ENCODE results near the gene SFXN3. TPM values are rescaled to one million over a fixed set of nuclear protein-coding genes. Genes with fewer than 3 reads are reported as not detected.
"Not testable (repeated sequence)": the region's sequence is repeated elsewhere in the genome, so short reads cannot be mapped to it uniquely, and the experiment has no call there.

Gene SFXN3
- total and polyA plus RNA-seq, 5 experiments from 2014 or later, result 9.9 to 66.9 (median 11.5) TPM

GRCh38 chr10:101032637-101033224 is 1.7 kb downstream of the SFXN3 start:
- DNase-seq (peak in 2 of 10 donors; percentile 18 to 20), ATAC-seq (peak in 1 of 2 donors; percentile 24)
- Mint-ChIP-seq H3K4me1 (peaks cover 15 to 26% (median 19%) of the 10 kb centered on the region in 4 donors), H3K4me3 (peak overlapping the region; percentile 86 to 99 (median 93)), H3K27ac (peak overlapping the region; percentile 81 to 99 (median 97)), H3K27me3 (peaks cover 0 to 2% (median 0%) of the 10 kb centered on the region in 5 donors), H3K36me3 (peaks cover 0 to 23% (median 4%) of the 10 kb centered on the region in 3 donors), H3K9me3 (no peaks in the 10 kb centered on the region)
- POLR2A ChIA-PET, result interaction anchor here (0.7 to 3.2 kb wide), 10 partner anchors 9 to 1400 kb away, joined by 3 to 34 read pairs (median 6); partner anchors contain the start of genes LZTS2 and SLF2

GRCh38 chr10:101033276-101033675 is 2.2 kb downstream of the SFXN3 start:
- Mint-ChIP-seq H3K27me3 (peaks cover 0 to 2% (median 0%) of the 10 kb centered on the region in 5 donors), H3K36me3 (peaks cover 0 to 29% (median 4%) of the 10 kb centered on the region in 3 donors), H3K4me3 (peak overlapping the region in 9 of 10 donors; percentile 13 to 99 (median 89)), H3K27ac (peak overlapping the region in 7 of 10 donors; percentile 35 to 98 (median 97)), H3K4me1 (peaks cover 15 to 26% (median 19%) of the 10 kb centered on the region in 4 donors), H3K9me3 (no peaks in the 10 kb centered on the region)
- DNase-seq, result no peak
- POLR2A ChIA-PET, result no interaction called here
- ATAC-seq, result no peak

- POLR2A ChIA-PET, result interaction anchor here (0.8 to 1.3 kb wide), 2 partner anchors 8 to 27 kb away, joined by 3 to 4 read pairs; partner anchors contain the start of gene KAZALD1
Measured at GRCh38 chr10:101034404-101034803, 3.4 kb downstream of the SFXN3 start.

GRCh38 chr10:101035314-101035713 is 4.3 kb downstream of the SFXN3 start:
- DNase-seq (no peak), ATAC-seq (no peak)
- POLR2A ChIA-PET, result interaction anchor here (1.3 kb wide), 1 partner anchor 26 kb away, joined by 3 read pairs; the partner anchor contains the start of gene KAZALD1
- H3K36me3 Mint-ChIP-seq, result peaks cover 0 to 38% (median 4%) of the 10 kb centered on the region in 3 donors
- H3K4me3 Mint-ChIP-seq, result no peak overlapping the region
- peak overlapping the region in 1 of 10 donors; percentile 62 for H3K27ac Mint-ChIP-seq
- no peaks in the 10 kb centered on the region for H3K9me3 Mint-ChIP-seq
- peaks cover 15 to 25% (median 18%) of the 10 kb centered on the region in 4 donors for H3K4me1 Mint-ChIP-seq
- no peaks in the 10 kb centered on the region for H3K27me3 Mint-ChIP-seq

More at GRCh38 chr10:101034404-101034803, 3.4 kb downstream of the SFXN3 start:
- H3K27me3 Mint-ChIP-seq, H3K9me3 Mint-ChIP-seq, H3K4me3 Mint-ChIP-seq, H3K27ac Mint-ChIP-seq, ATAC-seq, DNase-seq: not testable (repeated sequence)
- H3K4me1 Mint-ChIP-seq, result peaks cover 15 to 26% (median 18%) of the 10 kb centered on the region in 4 donors
- H3K36me3 Mint-ChIP-seq, result peaks cover 0 to 35% (median 4%) of the 10 kb centered on the region in 3 donors

- Mint-ChIP-seq H3K36me3 (peaks cover 0 to 38% (median 4%) of the 10 kb centered on the region in 3 donors), H3K9me3 (no peaks in the 10 kb centered on the region), H3K27ac (peak overlapping the region in 1 of 10 donors; percentile 51), H3K4me1 (peaks cover 14 to 20% (median 17%) of the 10 kb centered on the region in 4 donors), H3K27me3 (no peaks in the 10 kb centered on the region), H3K4me3 (no peak overlapping the region)
- ATAC-seq, result no peak
- DNase-seq, result no peak
- POLR2A ChIA-PET, result no interaction called here
Measured at GRCh38 chr10:101035916-101036702, 5.1 kb downstream of the SFXN3 start.

- H3K4me1 Mint-ChIP-seq, result peaks cover 9 to 23% (median 19%) of the 10 kb centered on the region in 4 donors
- POLR2A ChIA-PET, result no interaction called here
Measured at GRCh38 chr10:101036726-101037125, 5.7 kb downstream of the SFXN3 start.

GRCh38 chr10:101038484-101038883 is 7.5 kb downstream of the SFXN3 start:
- Mint-ChIP-seq H3K36me3 (peaks cover 0 to 38% (median 4%) of the 10 kb centered on the region in 3 donors), H3K27ac (no peak overlapping the region), H3K4me3 (peak overlapping the region in 1 of 10 donors; percentile 15), H3K27me3 (no peaks in the 10 kb centered on the region), H3K4me1 (peaks cover 15 to 30% (median 24%) of the 10 kb centered on the region in 4 donors), H3K9me3 (no peaks in the 10 kb centered on the region)
- ATAC-seq, result no peak
- POLR2A ChIA-PET, result interaction anchor here (1.7 kb wide), 1 partner anchor 7 kb away, joined by 6 read pairs; the partner anchor contains the start of genes PDZD7 and SFXN3
- DNase-seq, result no peak

More at GRCh38 chr10:101036726-101037125, 5.7 kb downstream of the SFXN3 start:
- H3K27ac Mint-ChIP-seq, result no peak overlapping the region
- DNase-seq (no peak), ATAC-seq (no peak)
- peaks cover 0 to 38% (median 4%) of the 10 kb centered on the region in 3 donors for H3K36me3 Mint-ChIP-seq
- H3K27me3 Mint-ChIP-seq, result no peaks in the 10 kb centered on the region
- no peak overlapping the region for H3K4me3 Mint-ChIP-seq
- no peaks in the 10 kb centered on the region for H3K9me3 Mint-ChIP-seq

GRCh38 chr10:101040061-101040460 is 9.0 kb downstream of the SFXN3 start:
- Mint-ChIP-seq H3K27me3 (peaks cover 0 to 4% (median 0%) of the 10 kb centered on the region in 5 donors), H3K9me3 (no peaks in the 10 kb centered on the region), H3K4me3 (no peak overlapping the region), H3K27ac (peak overlapping the region in 1 of 10 donors; percentile 41), H3K36me3 (peaks cover 0 to 38% (median 4%) of the 10 kb centered on the region in 3 donors), H3K4me1 (peaks cover 17 to 28% (median 25%) of the 10 kb centered on the region in 4 donors)
- ATAC-seq, result no peak
- no peak for DNase-seq
- POLR2A ChIA-PET, result interaction anchor here (0.6 to 1.7 kb wide), 2 partner anchors 9 to 83 kb away, joined by 5 to 6 read pairs; partner anchors contain the start of genes PDZD7 and SFXN3

- POLR2A ChIA-PET, result interaction anchor here (0.6 to 3.3 kb wide), 9 partner anchors 9 to 714 kb away, joined by 3 to 38 read pairs (median 6); partner anchors contain the start of genes KAZALD1, PDZD7 and SFXN3
- Mint-ChIP-seq H3K9me3 (no peaks in the 10 kb centered on the region), H3K27me3 (peaks cover 0 to 4% (median under 1%) of the 10 kb centered on the region in 5 donors), H3K36me3 (peaks cover 0 to 31% (median 4%) of the 10 kb centered on the region in 3 donors), H3K4me3 (no peak overlapping the region), H3K27ac (peak overlapping the region in 5 of 10 donors; percentile 3 to 86 (median 16)), H3K4me1 (peaks cover 17 to 28% (median 25%) of the 10 kb centered on the region in 4 donors)
- ATAC-seq, result no peak
- DNase-seq, result no peak
Measured at GRCh38 chr10:101040851-101041250, 9.8 kb downstream of the SFXN3 start.

- ATAC-seq, result peak; percentile 87 to 94
- Mint-ChIP-seq H3K27me3 (peaks cover 1 to 6% (median 4%) of the 10 kb centered on the region in 5 donors), H3K4me1 (peaks cover 17 to 28% (median 25%) of the 10 kb centered on the region in 4 donors), H3K4me3 (peak overlapping the region in 6 of 10 donors; percentile 12 to 45 (median 36)), H3K9me3 (no peaks in the 10 kb centered on the region), H3K36me3 (peaks cover 0 to 27% (median 4%) of the 10 kb centered on the region in 3 donors), H3K27ac (peak overlapping the region in 6 of 10 donors; percentile 3 to 86 (median 16))
- peak; percentile 45 to 89 (median 77) for DNase-seq
- POLR2A ChIA-PET, result interaction anchor here (0.6 to 3.3 kb wide), 11 partner anchors 9 to 714 kb away, joined by 3 to 38 read pairs (median 5); partner anchors contain the start of genes KAZALD1, PDZD7 and SFXN3
Measured at GRCh38 chr10:101041252-101041761, 10.3 kb downstream of the SFXN3 start.

- H3K27ac Mint-ChIP-seq, result peak overlapping the region in 5 of 10 donors; percentile 44 to 98 (median 97)
- H3K9me3 Mint-ChIP-seq, result no peaks in the 10 kb centered on the region
- peaks cover 17 to 28% (median 25%) of the 10 kb centered on the region in 4 donors for H3K4me1 Mint-ChIP-seq
Measured at GRCh38 chr10:101042118-101042517, 11.1 kb downstream of the SFXN3 start.

More at GRCh38 chr10:101042118-101042517, 11.1 kb downstream of the SFXN3 start:
- Mint-ChIP-seq H3K36me3 (peaks cover 0 to 20% (median 4%) of the 10 kb centered on the region in 3 donors), H3K4me3 (peak overlapping the region; percentile 91 to 99 (median 98)), H3K27me3 (peaks cover 6 to 14% (median 12%) of the 10 kb centered on the region in 5 donors)
- ATAC-seq (no peak), DNase-seq (no peak)
- POLR2A ChIA-PET, result interaction anchor here (0.6 to 3.3 kb wide), 8 partner anchors 8 to 100 kb away, joined by 3 to 38 read pairs (median 6); partner anchors contain the start of gene KAZALD1

Measured in naive thymus-derived CD8-positive, alpha-beta T cell (primary cell).